ENCODE data around the gene LSG1.

Gene LSG1

GRCh38 chr3:194702545-194702944 is 30.6 kb upstream of the LSG1 start:
- no peak for TF ChIP-seq EZH2phosphoT487 (IDR thresholded peaks at IDR 0.05; ENCODE audit: low read length)
- no peak for TF ChIP-seq EZH2 (optimal IDR thresholded peaks at IDR 0.05; ENCODE audit: low read depth, low read length)
- TF ChIP-seq, protein P1, sequence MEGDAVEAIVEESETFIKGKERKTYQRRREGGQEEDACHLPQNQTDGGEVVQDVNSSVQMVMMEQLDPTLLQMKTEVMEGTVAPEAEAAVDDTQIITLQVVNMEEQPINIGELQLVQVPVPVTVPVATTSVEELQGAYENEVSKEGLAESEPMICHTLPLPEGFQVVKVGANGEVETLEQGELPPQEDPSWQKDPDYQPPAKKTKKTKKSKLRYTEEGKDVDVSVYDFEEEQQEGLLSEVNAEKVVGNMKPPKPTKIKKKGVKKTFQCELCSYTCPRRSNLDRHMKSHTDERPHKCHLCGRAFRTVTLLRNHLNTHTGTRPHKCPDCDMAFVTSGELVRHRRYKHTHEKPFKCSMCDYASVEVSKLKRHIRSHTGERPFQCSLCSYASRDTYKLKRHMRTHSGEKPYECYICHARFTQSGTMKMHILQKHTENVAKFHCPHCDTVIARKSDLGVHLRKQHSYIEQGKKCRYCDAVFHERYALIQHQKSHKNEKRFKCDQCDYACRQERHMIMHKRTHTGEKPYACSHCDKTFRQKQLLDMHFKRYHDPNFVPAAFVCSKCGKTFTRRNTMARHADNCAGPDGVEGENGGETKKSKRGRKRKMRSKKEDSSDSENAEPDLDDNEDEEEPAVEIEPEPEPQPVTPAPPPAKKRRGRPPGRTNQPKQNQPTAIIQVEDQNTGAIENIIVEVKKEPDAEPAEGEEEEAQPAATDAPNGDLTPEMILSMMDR (IDR thresholded peaks at IDR 0.05; ENCODE audit: low read length): no peak
- H3K36me3 ChIP-seq (replicated peaks; ENCODE audit: insufficient read depth, low read length): no peaks in the 10 kb centered on the region
- H3K9ac ChIP-seq (ENCODE audit: low read length): no peak overlapping the region
- H4K20me1 ChIP-seq (ENCODE audit: insufficient read depth, low read length): no peaks in the 10 kb centered on the region
- DNase-seq: no peak
- H3K79me2 ChIP-seq (ENCODE audit: low read length): no peaks in the 10 kb centered on the region
- no peaks in the 10 kb centered on the region for H3K4me1 ChIP-seq (ENCODE audit: low read length)
- no peak overlapping the region for H3K27ac ChIP-seq (ENCODE audit: low read length)
- H3F3A ChIP-seq (ENCODE audit: insufficient read depth, low read length): no peaks in the 10 kb centered on the region
- H3K9me2 ChIP-seq (replicated peaks; ENCODE audit: insufficient read depth, low read length): no peaks in the 10 kb centered on the region
- no peaks in the 10 kb centered on the region for H3K27me3 ChIP-seq (replicated peaks; ENCODE audit: insufficient read depth, low read length)
- no peaks in the 10 kb centered on the region for H3K9me3 ChIP-seq (replicated peaks; ENCODE audit: insufficient read depth, low read length)
- H2AFZ ChIP-seq (ENCODE audit: low read length): no peak overlapping the region
- H3K4me3 ChIP-seq (ENCODE audit: low read length): no peak overlapping the region
- H3K4me2 ChIP-seq (ENCODE audit: low read depth, low read length): no peak overlapping the region

- DNase-seq: no peak
- H3K27ac ChIP-seq (ENCODE audit: low read length): no peak overlapping the region
- H3K9me2 ChIP-seq (replicated peaks; ENCODE audit: insufficient read depth, low read length): no peaks in the 10 kb centered on the region
- no peak overlapping the region for H3K4me3 ChIP-seq (ENCODE audit: low read length)
- H2AFZ ChIP-seq (ENCODE audit: low read length): no peak overlapping the region
- TF ChIP-seq EZH2 (optimal IDR thresholded peaks at IDR 0.05; ENCODE audit: low read depth, low read length) (no peak), EZH2phosphoT487 (IDR thresholded peaks at IDR 0.05; ENCODE audit: low read length) (no peak)
- TF ChIP-seq, protein P1 (IDR thresholded peaks at IDR 0.05; ENCODE audit: low read length): no peak
- H3F3A ChIP-seq (ENCODE audit: insufficient read depth, low read length): no peaks in the 10 kb centered on the region
- H3K4me2 ChIP-seq (ENCODE audit: low read depth, low read length): no peak overlapping the region
- H4K20me1 ChIP-seq (ENCODE audit: insufficient read depth, low read length): no peaks in the 10 kb centered on the region
- H3K4me1 ChIP-seq (ENCODE audit: low read length): no peaks in the 10 kb centered on the region
- no peaks in the 10 kb centered on the region for H3K9me3 ChIP-seq (replicated peaks; ENCODE audit: insufficient read depth, low read length)
- no peaks in the 10 kb centered on the region for H3K79me2 ChIP-seq (ENCODE audit: low read length)
- 0 out of 2 replicates have a peak, but pooled peaks cover 9% of the 10 kb centered on the region for H3K27me3 ChIP-seq (replicated peaks; ENCODE audit: insufficient read depth, low read length)
- no peak overlapping the region for H3K9ac ChIP-seq (ENCODE audit: low read length)
- no peaks in the 10 kb centered on the region for H3K36me3 ChIP-seq (replicated peaks; ENCODE audit: insufficient read depth, low read length)
Observed at GRCh38 chr3:194696702-194697101, 24.7 kb upstream of the LSG1 start.

GRCh38 chr3:194691481-194692283 is 19.7 kb upstream of the LSG1 start:
- no peak overlapping the region for H3K27ac ChIP-seq (ENCODE audit: low read length)
- H3K9ac ChIP-seq (ENCODE audit: low read length): no peak overlapping the region
- H3K27me3 ChIP-seq (replicated peaks; ENCODE audit: insufficient read depth, low read length): peaks cover 16% of the 10 kb centered on the region; the same call in 1 of the 2 replicates
- H3K9me2 ChIP-seq (replicated peaks; ENCODE audit: insufficient read depth, low read length): no peaks in the 10 kb centered on the region
- H3F3A ChIP-seq (ENCODE audit: insufficient read depth, low read length): no peaks in the 10 kb centered on the region
- no peaks in the 10 kb centered on the region for H4K20me1 ChIP-seq (ENCODE audit: insufficient read depth, low read length)
- no peak overlapping the region for H3K4me2 ChIP-seq (ENCODE audit: low read depth, low read length)
- no peak overlapping the region for H2AFZ ChIP-seq (ENCODE audit: low read length)
- TF ChIP-seq EZH2phosphoT487 (IDR thresholded peaks at IDR 0.05; ENCODE audit: low read length) (no peak), EZH2 (optimal IDR thresholded peaks at IDR 0.05; ENCODE audit: low read depth, low read length) (no peak)
- TF ChIP-seq, protein P1 (IDR thresholded peaks at IDR 0.05; ENCODE audit: low read length): no peak
- H3K79me2 ChIP-seq (ENCODE audit: low read length): no peaks in the 10 kb centered on the region
- no peak for DNase-seq
- H3K4me3 ChIP-seq (ENCODE audit: low read length): no peak overlapping the region
- H3K36me3 ChIP-seq (replicated peaks; ENCODE audit: insufficient read depth, low read length): no peaks in the 10 kb centered on the region
- no peaks in the 10 kb centered on the region for H3K9me3 ChIP-seq (replicated peaks; ENCODE audit: insufficient read depth, low read length)
- peaks cover 8% of the 10 kb centered on the region for H3K4me1 ChIP-seq (ENCODE audit: low read length)

Data from MM.1S (cell line).